Mesenchymal stem cell (in vitro differentiated cells and primary cell): ENCODE results near the gene C5orf46.

Source experiments
- DNase-seq: peaks from one replicate; pipeline ENCODE4 v3.0.0-alpha.2; 2013
- H2AFZ ChIP-seq: one replicate; pipeline ENCODE4 v1.6.1; 2013; ENCODE audit warnings: low read depth, mild to moderate bottlenecking, control low read depth, inconsistent platforms, low read length, moderate library complexity
- H2AK5ac ChIP-seq: 2 replicates; pipeline ENCODE4 v1.6.1; 2013; ENCODE audit warnings: low read length, moderate library complexity, mild to moderate bottlenecking, inconsistent platforms; ENCODE audit not compliant: severe bottlenecking
- H2BK120ac ChIP-seq: one replicate; pipeline ENCODE4 v1.6.1; 2013; ENCODE audit warnings: low read depth, mild to moderate bottlenecking, inconsistent platforms, low read length, moderate library complexity
- H2BK12ac ChIP-seq, 2 experiments: one replicate each; pipeline ENCODE4 v1.6.1; 2013; ENCODE audit warnings: inconsistent platforms in 2 of 2, low read length in 2 of 2, mild to moderate bottlenecking in 2 of 2, moderate library complexity in 2 of 2, control low read depth in 1 of 2
- H2BK15ac ChIP-seq: one replicate; pipeline ENCODE4 v1.6.1; 2013; ENCODE audit warnings: mild to moderate bottlenecking, low read depth, inconsistent platforms; ENCODE audit not compliant: poor library complexity, severe bottlenecking
- H2BK5ac ChIP-seq: 2 replicates; pipeline ENCODE4 v1.6.1; 2013; ENCODE audit warnings: low read depth, mild to moderate bottlenecking, low read length, control low read depth, inconsistent platforms; ENCODE audit not compliant: poor library complexity, severe bottlenecking
- H3K14ac ChIP-seq, 2 experiments: one replicate each; pipeline ENCODE4 v1.6.1; 2013; ENCODE audit warnings: inconsistent platforms in 2 of 2, low read length in 2 of 2, control low read depth in 1 of 2, mild to moderate bottlenecking in 1 of 2, moderate library complexity in 1 of 2
- H3K18ac ChIP-seq, 2 experiments: one replicate each; pipeline ENCODE4 v1.6.1; 2013; ENCODE audit warnings: inconsistent platforms in 2 of 2, low read length in 2 of 2, control low read depth in 1 of 2, low read depth in 1 of 2, mild to moderate bottlenecking in 1 of 2
- H3K23ac ChIP-seq, 2 experiments: one replicate each; pipeline ENCODE4 v1.6.1; 2013; ENCODE audit warnings: inconsistent platforms in 2 of 2, low read length in 2 of 2, mild to moderate bottlenecking in 2 of 2, moderate library complexity in 2 of 2, control low read depth in 1 of 2
- H3K27ac ChIP-seq: 2 replicates; pipeline ENCODE4 v1.5.1; 2013; ENCODE audit warnings: mild to moderate bottlenecking, moderate library complexity, low read length, control low read depth, inconsistent platforms; ENCODE audit not compliant: poor library complexity, severe bottlenecking
- H3K27me3 ChIP-seq, 2 experiments: 2 replicates each; pipeline versions ENCODE4 v1.6.1 to v1.7.0; 2013; ENCODE audit warnings: low read length in 2 of 2, mild to moderate bottlenecking in 2 of 2, moderate library complexity in 2 of 2, control low read depth in 1 of 2, inconsistent platforms in 1 of 2; ENCODE audit not compliant: control insufficient read depth in 1 of 2, insufficient read depth in 1 of 2
- H3K36me3 ChIP-seq, 2 experiments: 2 replicates each; pipeline versions ENCODE4 v1.6.1 to v1.7.0; 2013; ENCODE audit warnings: low read length in 2 of 2, control low read depth in 1 of 2, inconsistent platforms in 1 of 2, low read depth in 1 of 2, mild to moderate bottlenecking in 1 of 2; ENCODE audit not compliant: insufficient read depth in 2 of 2, control insufficient read depth in 1 of 2
- H3K4ac ChIP-seq, 2 experiments: one replicate each; pipeline ENCODE4 v1.6.1; 2013; ENCODE audit warnings: inconsistent platforms in 2 of 2, low read length in 2 of 2, mild to moderate bottlenecking in 2 of 2, moderate library complexity in 2 of 2, control low read depth in 1 of 2, low read depth in 1 of 2
- H3K4me1 ChIP-seq: 2 replicates; pipeline ENCODE4 v1.6.1; 2013; ENCODE audit warnings: low read depth, low read length, control low read depth; ENCODE audit not compliant: control insufficient read depth, insufficient read depth
- H3K4me2 ChIP-seq: 2 replicates; pipeline ENCODE4 v1.6.1; 2013; ENCODE audit warnings: low read length, mild to moderate bottlenecking, inconsistent platforms; ENCODE audit not compliant: poor library complexity, severe bottlenecking
- H3K4me3 ChIP-seq, 2 experiments: 2 replicates each; pipeline versions ENCODE4 v1.5.1 to v1.7.0; 2013; ENCODE audit warnings: low read length in 2 of 2, mild to moderate bottlenecking in 2 of 2, control low read depth in 1 of 2, low read depth in 1 of 2; ENCODE audit not compliant: insufficient read depth in 1 of 2
- H3K79me1 ChIP-seq: replicated peaks from 2 replicates; pipeline ENCODE4 v1.6.1; 2013; ENCODE audit warnings: mild to moderate bottlenecking, control low read depth, low read length, inconsistent platforms; ENCODE audit not compliant: poor library complexity, severe bottlenecking
- H3K9ac ChIP-seq: 2 replicates; pipeline ENCODE4 v1.7.0; 2013; ENCODE audit warnings: mild to moderate bottlenecking, low read length, moderate library complexity
- H3K9me3 ChIP-seq: 2 replicates; pipeline ENCODE4 v1.7.0; 2013; ENCODE audit warnings: mild to moderate bottlenecking, low read length; ENCODE audit not compliant: control insufficient read depth
- H4K8ac ChIP-seq: one replicate; pipeline ENCODE4 v1.6.1; 2013; ENCODE audit warnings: inconsistent platforms, mild to moderate bottlenecking, low read length, moderate library complexity
- H4K91ac ChIP-seq: one replicate; pipeline ENCODE4 v1.6.1; 2013; ENCODE audit warnings: mild to moderate bottlenecking, low read length, inconsistent platforms
- WGBS: methylation state at CpG from one replicate; pipeline ENCODE4 v1.1.7; 2013; ENCODE audit warnings: mixed read lengths; 5-methylcytosine and 5-hydroxymethylcytosine counted together

The C5orf46 gene

DNA sequence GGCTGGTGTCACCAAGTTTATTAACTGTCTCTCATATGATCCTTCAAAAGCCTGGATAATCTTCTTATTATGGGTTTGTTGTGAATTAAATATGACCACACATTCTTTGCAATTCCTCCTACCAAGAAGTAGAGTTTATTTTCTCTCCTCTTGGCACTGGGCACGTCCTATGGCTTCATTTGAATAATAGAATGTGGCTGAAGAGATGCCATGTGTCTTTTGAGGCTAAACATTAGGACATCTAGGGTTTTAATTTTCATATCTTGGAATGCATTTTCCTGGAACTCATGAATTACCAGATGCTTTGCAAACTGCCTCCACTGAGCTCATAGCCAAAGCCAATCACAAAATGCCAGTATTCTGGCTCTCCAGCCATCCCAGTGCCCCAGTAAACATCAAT, 47.8 kb downstream of the C5orf46 start:
- no peak overlapping the region for H2BK15ac ChIP-seq
- H3K27ac ChIP-seq, result no peak overlapping the region
- no peaks in the 10 kb centered on the region for H3K9me3 ChIP-seq
- H3K4me3 ChIP-seq, result no peak overlapping the region
- H2BK120ac ChIP-seq, result no peak overlapping the region
- no peaks in the 10 kb centered on the region for H3K4me1 ChIP-seq
- no peak overlapping the region for H4K8ac ChIP-seq
- H2BK5ac ChIP-seq, result no peak overlapping the region
- WGBS, result no CpG with 5 or more reads among the region's 1 CpG
- DNase-seq, result no peak
- H3K27me3 ChIP-seq, result peaks cover 4 to 14% of the 10 kb centered on the region in 2 experiments
- H3K18ac ChIP-seq, result no peak overlapping the region
- no peak overlapping the region for H3K4me2 ChIP-seq
- no peak overlapping the region for H4K91ac ChIP-seq
- no peak overlapping the region for H3K23ac ChIP-seq
- no peaks in the 10 kb centered on the region for H3K36me3 ChIP-seq
- no peak overlapping the region for H3K4ac ChIP-seq
- no peak overlapping the region for H2AFZ ChIP-seq
- no peak overlapping the region for H2AK5ac ChIP-seq
- H2BK12ac ChIP-seq, result no peak overlapping the region
- H3K79me1 ChIP-seq, result no peaks in the 10 kb centered on the region
- no peak overlapping the region for H3K14ac ChIP-seq
- H3K9ac ChIP-seq, result no peak overlapping the region

DNA sequence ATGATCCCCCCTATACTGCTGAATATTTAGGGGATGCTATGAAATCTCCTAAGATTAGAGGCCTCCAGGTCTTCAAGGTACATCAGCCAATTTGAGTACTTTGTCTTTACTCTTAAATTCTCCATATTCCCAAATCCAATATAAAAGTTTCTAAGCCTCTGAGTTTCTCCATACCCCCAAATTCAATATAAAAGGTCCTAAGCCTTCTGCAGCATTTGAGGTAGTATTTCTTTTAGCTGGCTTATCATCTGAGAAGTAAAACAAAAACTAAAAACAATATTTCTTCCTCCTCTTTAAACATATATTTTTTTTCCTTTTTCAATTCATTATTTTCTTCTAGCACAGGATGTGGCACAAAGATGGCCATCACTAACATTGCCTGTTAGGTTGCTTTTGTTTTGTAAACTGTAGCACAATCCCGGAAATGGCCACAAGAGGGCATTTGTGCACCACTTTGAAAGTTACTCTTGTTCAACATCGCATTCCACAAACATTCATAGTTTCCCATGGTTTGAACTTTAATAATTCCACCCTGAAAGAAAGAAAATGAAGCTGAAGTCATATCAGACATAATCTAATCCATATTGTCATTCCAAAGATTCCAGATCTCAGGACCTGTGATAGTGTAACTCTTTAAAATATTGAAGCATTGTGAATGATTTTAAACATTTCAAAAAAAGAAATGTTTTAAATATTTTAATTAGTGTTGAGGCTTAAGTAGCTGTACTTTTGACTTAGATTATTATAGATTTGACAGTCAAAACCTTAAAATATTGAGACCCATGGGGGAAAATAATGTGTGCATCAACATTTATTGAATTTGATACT, 48.8 kb downstream of the C5orf46 start:
- Histone ChIP-seq H2BK120ac (no peak overlapping the region), H3K14ac (no peak overlapping the region)
- WGBS, result 15% methylated on average over 2 of the region's 2 CpGs

DNA sequence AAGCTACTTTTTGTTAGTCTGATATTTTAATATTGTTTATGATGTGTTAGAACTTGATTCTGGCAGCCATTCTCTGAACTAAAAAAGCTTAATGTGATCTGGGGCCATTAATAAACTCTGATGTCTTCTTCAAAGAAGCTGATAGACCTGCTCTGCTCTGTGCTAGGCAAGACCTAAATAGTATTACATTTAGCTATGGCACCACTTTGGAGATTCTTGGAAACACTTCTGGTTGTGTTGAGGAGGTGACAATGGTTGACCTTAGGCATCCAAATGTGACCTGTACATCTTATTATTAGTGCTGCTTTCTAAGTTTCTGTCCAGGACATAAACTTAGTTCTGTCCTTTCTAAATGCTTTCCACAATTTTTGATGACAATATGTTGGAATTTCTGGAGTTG, 49.5 kb downstream of the C5orf46 start:
- no peak for DNase-seq
- H3K9ac ChIP-seq, result no peak overlapping the region
- peaks cover 4 to 18% of the 10 kb centered on the region in 2 experiments for H3K27me3 ChIP-seq
- no peak overlapping the region for H3K18ac ChIP-seq
- H3K36me3 ChIP-seq, result no peaks in the 10 kb centered on the region
- H2AK5ac ChIP-seq, result no peak overlapping the region
- H4K8ac ChIP-seq, result no peak overlapping the region
- H3K14ac ChIP-seq, result no peak overlapping the region
- H3K79me1 ChIP-seq, result no peaks in the 10 kb centered on the region
- no peaks in the 10 kb centered on the region for H3K4me1 ChIP-seq
- H2BK120ac ChIP-seq, result no peak overlapping the region
- H2BK5ac ChIP-seq, result no peak overlapping the region
- no peak overlapping the region for H3K4me2 ChIP-seq
- H3K4ac ChIP-seq, result no peak overlapping the region
- H2AFZ ChIP-seq, result no peak overlapping the region
- H3K4me3 ChIP-seq, result no peak overlapping the region
- no peak overlapping the region for H4K91ac ChIP-seq
- H2BK12ac ChIP-seq, result no peak overlapping the region
- H3K27ac ChIP-seq, result no peak overlapping the region
- H3K23ac ChIP-seq, result no peak overlapping the region
- H2BK15ac ChIP-seq, result no peak overlapping the region
- H3K9me3 ChIP-seq, result no peaks in the 10 kb centered on the region

More for the DNA sequence above, 48.8 kb downstream of the C5orf46 start:
- DNase-seq, result peak; percentile 59
- H2BK5ac ChIP-seq, result no peak overlapping the region
- H2BK12ac ChIP-seq, result no peak overlapping the region
- H3K79me1 ChIP-seq, result no peaks in the 10 kb centered on the region
- H4K91ac ChIP-seq, result no peak overlapping the region
- H4K8ac ChIP-seq, result no peak overlapping the region
- H2AFZ ChIP-seq, result no peak overlapping the region
- no peak overlapping the region for H3K4ac ChIP-seq
- H3K27ac ChIP-seq, result no peak overlapping the region
- no peak overlapping the region for H2AK5ac ChIP-seq
- H3K4me3 ChIP-seq, result no peak overlapping the region
- no peaks in the 10 kb centered on the region for H3K4me1 ChIP-seq
- H3K9me3 ChIP-seq, result no peaks in the 10 kb centered on the region
- no peaks in the 10 kb centered on the region for H3K36me3 ChIP-seq
- no peak overlapping the region for H3K9ac ChIP-seq
- no peak overlapping the region for H2BK15ac ChIP-seq
- H3K23ac ChIP-seq, result no peak overlapping the region
- H3K27me3 ChIP-seq, result peaks cover 4 to 15% of the 10 kb centered on the region in 2 experiments
- H3K4me2 ChIP-seq, result no peak overlapping the region
- no peak overlapping the region for H3K18ac ChIP-seq

GRCh38 chr5:147855774-147856069, 50.6 kb downstream of the C5orf46 start:
- WGBS, result 43% methylated on average over 3 of the region's 4 CpGs

More at GRCh38 chr5:147855774-147856069, 50.6 kb downstream of the C5orf46 start:
- Histone ChIP-seq H3K4me2 (no peak overlapping the region), H4K8ac (no peak overlapping the region), H3K36me3 (no peaks in the 10 kb centered on the region), H3K4ac (no peak overlapping the region), H2BK12ac (no peak overlapping the region), H2AFZ (no peak overlapping the region), H3K4me1 (no peaks in the 10 kb centered on the region), H3K4me3 (no peak overlapping the region), H3K27ac (no peak overlapping the region), H3K9me3 (no peaks in the 10 kb centered on the region), H2BK5ac (no peak overlapping the region), H3K18ac (no peak overlapping the region), H3K79me1 (no peaks in the 10 kb centered on the region), H3K27me3 (peaks cover 4 to 24% of the 10 kb centered on the region in 2 experiments), H2BK120ac (no peak overlapping the region), H2BK15ac (no peak overlapping the region), H3K14ac (no peak overlapping the region), H2AK5ac (no peak overlapping the region), H4K91ac (no peak overlapping the region), H3K9ac (no peak overlapping the region), H3K23ac (no peak overlapping the region)
- DNase-seq, result no peak
